Smooth muscle cell (in vitro differentiated cells): ENCODE data around the gene GATAD2B. TPM values are rescaled to one million over a fixed set of nuclear protein-coding genes. Genes with fewer than 3 reads are reported as not detected.

Experiments
- DNase-seq: peaks from one replicate; lab custom pipeline; 2025; ENCODE audit not compliant: unreplicated experiment; lab: John Stamatoyannopoulos, UW
- H2AFZ ChIP-seq: fragments of 200-600 bp; sonication (generic); 2 replicates; pipeline ENCODE4 v1.6.0; 2016; ENCODE audit warnings: antibody characterized with exemption, low read depth, mild to moderate bottlenecking
- H3F3A ChIP-seq: fragments of 200-600 bp; sonication (generic); 2 replicates; pipeline ENCODE4 v1.6.0; 2017; ENCODE audit warnings: antibody characterized with exemption, low read depth
- H3K27ac ChIP-seq: fragments of 200-600 bp; sonication (generic); 2 replicates; pipeline ENCODE4 v1.5.1; 2016; ENCODE audit warnings: low read depth, mild to moderate bottlenecking
- H3K27me3 ChIP-seq: fragments of 200-600 bp; sonication (generic); 2 replicates; pipeline ENCODE4 v1.6.1; 2016; ENCODE audit warnings: low read depth, mild to moderate bottlenecking
- H3K36me3 ChIP-seq: fragments of 200-600 bp; sonication (generic); 2 replicates; pipeline ENCODE4 v1.5.1; 2016; ENCODE audit warnings: low read depth
- H3K4me1 ChIP-seq: fragments of 200-600 bp; sonication (generic); 2 replicates; pipeline ENCODE4 v1.5.1; 2016; ENCODE audit warnings: low read depth
- H3K4me2 ChIP-seq: fragments of 200-600 bp; sonication (generic); 2 replicates; pipeline ENCODE4 v1.6.0; 2016; ENCODE audit warnings: mild to moderate bottlenecking
- H3K4me3 ChIP-seq: fragments of 200-600 bp; sonication (generic); 2 replicates; pipeline ENCODE4 v1.5.1; 2016; ENCODE audit warnings: mild to moderate bottlenecking
- H3K79me2 ChIP-seq: fragments of 200-600 bp; sonication (generic); 2 replicates; pipeline ENCODE4 v1.6.0; 2016; ENCODE audit warnings: low read depth, mild to moderate bottlenecking
- H3K9ac ChIP-seq: fragments of 200-600 bp; sonication (generic); 2 replicates; pipeline ENCODE4 v1.6.0; 2016; ENCODE audit warnings: low read depth
- H3K9me3 ChIP-seq: fragments of 200-600 bp; sonication (generic); replicated peaks from 2 replicates; pipeline ENCODE4 v1.5.1; 2016; ENCODE audit warnings: low read depth
- H4K20me1 ChIP-seq: fragments of 200-600 bp; sonication (generic); 2 replicates; pipeline ENCODE4 v1.6.0; 2016; ENCODE audit warnings: low read depth
- CTCF ChIP-seq: fragments of 200-600 bp; sonication (generic); IDR thresholded peaks from 2 replicates; pipeline ENCODE4 v1.5.1; 2017; ENCODE audit warnings: borderline replicate concordance, mild to moderate bottlenecking, antibody characterized with exemption; ENCODE audit not compliant: insufficient read depth, poor library complexity, severe bottlenecking
- WGBS: methylation state at CpG from one replicate; pipeline ENCODE4 v1.1.7; 2016; ENCODE audit warnings: low lambda C conversion rate; 5-methylcytosine and 5-hydroxymethylcytosine counted together
- polyA plus RNA-seq: library from polyadenylated mRNA; unstranded; fragments of >200 nt; fragmentation: Nextera tagmentation; extraction: Ambion mirVana; gene quantifications from 2 replicates; pipeline ENCODE4 v1.2.1, GENCODE V29; 2016
- total RNA-seq: library from RNA; depleted of rRNA; stranded (reverse); fragments of >200 nt; gene quantifications from 2 replicates; pipeline ENCODE4 v1.2.3, GENCODE V29; 2014

GATAD2B gene
- total and polyA plus RNA-seq, 2 experiments from 2014 or later: 7.8 to 24.9 TPM

GRCh38 chr1:153804112-153804511 is 118.7 kb downstream of the GATAD2B start:
- Histone ChIP-seq H3K27me3 (no peaks in the 10 kb centered on the region), H3K4me3 (no peak overlapping the region), H3K36me3 (no peaks in the 10 kb centered on the region), H3K4me2 (no peak overlapping the region), H3K79me2 (no peaks in the 10 kb centered on the region), H4K20me1 (no peaks in the 10 kb centered on the region), H3K27ac (no peak overlapping the region), H3K9me3 (no peaks in the 10 kb centered on the region), H2AFZ (no peak overlapping the region), H3K9ac (no peak overlapping the region), H3K4me1 (no peaks in the 10 kb centered on the region), H3F3A (no peaks in the 10 kb centered on the region)
- no peak for DNase-seq
- 74% methylated on average over 2 of the region's 2 CpGs for WGBS
- no peak for TF ChIP-seq CTCF

DNA sequence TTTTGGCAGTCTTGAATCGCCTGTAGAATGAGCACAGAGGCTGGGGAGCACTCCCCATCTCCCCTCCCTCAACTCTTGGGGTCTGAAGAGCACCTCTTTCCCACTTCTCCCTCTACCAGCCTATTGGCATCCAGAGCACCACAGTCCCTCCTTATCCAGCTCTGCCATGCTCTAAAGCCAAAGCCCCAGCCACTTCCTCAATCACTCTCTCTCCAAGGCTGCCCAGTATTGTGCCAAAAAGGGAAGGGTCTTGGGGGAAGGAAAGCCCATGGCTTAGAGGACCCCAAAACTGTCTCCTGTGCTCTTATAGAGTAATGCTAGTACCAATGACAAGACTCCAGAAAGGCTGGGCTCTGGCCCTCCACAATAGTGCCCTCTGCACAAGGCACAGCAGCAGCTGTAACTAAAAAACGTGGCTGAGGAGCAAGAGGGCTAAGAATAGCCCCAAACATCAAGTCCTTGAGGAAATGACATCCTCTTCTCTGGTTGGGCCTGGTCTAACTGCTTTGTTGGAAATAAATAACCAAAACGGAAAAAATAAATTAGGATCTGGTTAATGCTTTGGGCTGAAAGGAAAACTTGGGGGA is 119.2 kb downstream of the GATAD2B start:
- Histone ChIP-seq H3K27ac (no peak overlapping the region), H2AFZ (no peak overlapping the region)

DNA sequence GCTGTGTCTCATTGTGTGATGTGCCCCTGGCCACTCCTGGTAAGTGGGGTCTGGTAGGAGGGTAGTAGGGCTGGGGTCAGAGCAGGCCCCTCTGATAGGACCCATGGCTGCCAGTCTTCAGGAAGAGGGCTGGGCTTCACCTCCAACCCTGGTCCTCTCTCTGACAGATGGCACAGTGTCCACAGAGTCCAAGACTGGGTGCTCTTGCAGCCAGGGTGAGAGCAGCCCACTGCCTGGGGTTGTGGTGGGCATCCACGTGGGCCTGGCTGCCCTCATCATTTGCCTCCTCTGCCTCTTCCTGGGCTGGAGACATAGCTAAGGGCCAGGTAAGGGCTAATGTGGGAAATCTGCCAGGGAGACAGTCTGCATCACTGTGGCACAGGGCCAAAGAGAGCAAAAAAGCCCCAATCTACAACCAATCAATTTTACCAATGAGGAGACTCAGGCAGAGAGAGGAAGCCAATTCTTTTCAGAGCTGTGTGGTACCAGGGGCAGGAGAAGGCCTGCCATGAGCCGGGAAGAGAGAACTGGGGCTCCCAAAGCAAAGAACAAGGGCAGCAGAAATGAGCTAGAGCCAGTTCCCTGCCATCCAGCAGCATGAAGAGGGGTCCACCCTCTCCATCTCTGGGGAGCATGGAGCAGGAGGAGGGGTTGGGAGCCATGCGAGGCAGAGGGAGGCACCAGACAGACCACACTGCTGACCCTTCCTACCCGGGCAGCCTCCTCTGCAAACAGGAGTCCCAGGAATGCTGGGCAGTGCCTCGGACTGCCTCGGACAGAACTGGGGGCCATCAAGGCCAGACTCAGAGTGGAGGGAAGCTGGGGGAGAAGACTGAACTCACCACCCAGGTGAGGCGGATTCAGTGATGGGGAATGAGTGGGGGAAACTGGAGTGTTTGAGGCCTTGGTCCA is 120.7 kb downstream of the GATAD2B start:
- WGBS: 97% methylated on average over 7 of the region's 7 CpGs
- Histone ChIP-seq H2AFZ (no peak overlapping the region), H3K9me3 (no peaks in the 10 kb centered on the region), H3K79me2 (no peaks in the 10 kb centered on the region), H3K9ac (no peak overlapping the region), H3K27ac (no peak overlapping the region), H3K4me1 (no peaks in the 10 kb centered on the region), H3K27me3 (no peaks in the 10 kb centered on the region), H3K36me3 (no peaks in the 10 kb centered on the region), H3K4me2 (no peak overlapping the region), H3K4me3 (no peak overlapping the region), H3F3A (no peaks in the 10 kb centered on the region), H4K20me1 (no peaks in the 10 kb centered on the region)
- DNase-seq: no peak
- no peak for TF ChIP-seq CTCF

More for the DNA sequence above, 119.2 kb downstream of the GATAD2B start:
- no peak overlapping the region for H3K4me2 ChIP-seq
- no peaks in the 10 kb centered on the region for H3K4me1 ChIP-seq
- H3K4me3 ChIP-seq: no peak overlapping the region
- TF ChIP-seq CTCF: no peak
- H4K20me1 ChIP-seq: no peaks in the 10 kb centered on the region
- no peaks in the 10 kb centered on the region for H3K27me3 ChIP-seq
- WGBS: 91% methylated on average over 3 of the region's 3 CpGs
- no peaks in the 10 kb centered on the region for H3K79me2 ChIP-seq
- no peaks in the 10 kb centered on the region for H3K36me3 ChIP-seq
- H3K9ac ChIP-seq: no peak overlapping the region
- no peaks in the 10 kb centered on the region for H3F3A ChIP-seq
- H3K9me3 ChIP-seq: no peaks in the 10 kb centered on the region
- DNase-seq: no peak
